Stomach (tissue), 4 donors: Measurements from ENCODE around the gene COG7.

ENCODE experiments used
- EP300 ChIP-seq: sonication (generic); formaldehyde crosslinking; IDR thresholded peaks from one replicate; pipeline ENCODE4 v1.6.1; 2017; ENCODE audit warnings: antibody characterized with exemption
- TF ChIP-seq, protein P1 (sequence below), 7 experiments: fragments of 450-650 bp in 4 of 7; fragments of 200-600 bp in 3 of 7; sonication (generic) in 3 of 7; IDR thresholded peaks; one replicate each; pipeline ENCODE4 v1.5.1; 2016 to 2019; ENCODE audit warnings: antibody characterized with exemption in 7 of 7, control low read depth in 2 of 7, mild to moderate bottlenecking in 1 of 7

- TF ChIP-seq, protein P1, sequence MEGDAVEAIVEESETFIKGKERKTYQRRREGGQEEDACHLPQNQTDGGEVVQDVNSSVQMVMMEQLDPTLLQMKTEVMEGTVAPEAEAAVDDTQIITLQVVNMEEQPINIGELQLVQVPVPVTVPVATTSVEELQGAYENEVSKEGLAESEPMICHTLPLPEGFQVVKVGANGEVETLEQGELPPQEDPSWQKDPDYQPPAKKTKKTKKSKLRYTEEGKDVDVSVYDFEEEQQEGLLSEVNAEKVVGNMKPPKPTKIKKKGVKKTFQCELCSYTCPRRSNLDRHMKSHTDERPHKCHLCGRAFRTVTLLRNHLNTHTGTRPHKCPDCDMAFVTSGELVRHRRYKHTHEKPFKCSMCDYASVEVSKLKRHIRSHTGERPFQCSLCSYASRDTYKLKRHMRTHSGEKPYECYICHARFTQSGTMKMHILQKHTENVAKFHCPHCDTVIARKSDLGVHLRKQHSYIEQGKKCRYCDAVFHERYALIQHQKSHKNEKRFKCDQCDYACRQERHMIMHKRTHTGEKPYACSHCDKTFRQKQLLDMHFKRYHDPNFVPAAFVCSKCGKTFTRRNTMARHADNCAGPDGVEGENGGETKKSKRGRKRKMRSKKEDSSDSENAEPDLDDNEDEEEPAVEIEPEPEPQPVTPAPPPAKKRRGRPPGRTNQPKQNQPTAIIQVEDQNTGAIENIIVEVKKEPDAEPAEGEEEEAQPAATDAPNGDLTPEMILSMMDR (IDR thresholded peaks at IDR 0.05), result no peak
- TF ChIP-seq EP300, result no peak
Observed at GRCh38 chr16:23498863-23499262, 45.9 kb upstream of the COG7 start.
